Measurements from ENCODE around the gene LPP.

GRCh38 chr3:188602620-188603019 lies 448.7 kb downstream of the LPP start:
- no peak for TF ChIP-seq EZH2 (IDR thresholded peaks at IDR 0.05; ENCODE audit: low read length, unreplicated experiment)
- no peak for TF ChIP-seq CTCF (conservative IDR thresholded peaks at IDR 0.05; ENCODE audit: low read depth, low read length)
- no peak for TF ChIP-seq EZH2phosphoT487 (IDR thresholded peaks at IDR 0.05; ENCODE audit: borderline replicate concordance, low read length)

Measured in PC-3 (cell line).